CD4-positive, alpha-beta T cell treated with Interleukin-15 for 4 hours (primary cell): ENCODE results near the gene IKZF4.
"Not testable (repeated sequence)": the region's sequence is repeated elsewhere in the genome, so short reads cannot be mapped to it uniquely, and the experiment has no call there.

Source experiments
- DNase-seq: peaks from one replicate; pipeline ENCODE4 v3.0.0-alpha.2; 2020; ENCODE audit warnings: low spot score

The IKZF4 gene

DNA sequence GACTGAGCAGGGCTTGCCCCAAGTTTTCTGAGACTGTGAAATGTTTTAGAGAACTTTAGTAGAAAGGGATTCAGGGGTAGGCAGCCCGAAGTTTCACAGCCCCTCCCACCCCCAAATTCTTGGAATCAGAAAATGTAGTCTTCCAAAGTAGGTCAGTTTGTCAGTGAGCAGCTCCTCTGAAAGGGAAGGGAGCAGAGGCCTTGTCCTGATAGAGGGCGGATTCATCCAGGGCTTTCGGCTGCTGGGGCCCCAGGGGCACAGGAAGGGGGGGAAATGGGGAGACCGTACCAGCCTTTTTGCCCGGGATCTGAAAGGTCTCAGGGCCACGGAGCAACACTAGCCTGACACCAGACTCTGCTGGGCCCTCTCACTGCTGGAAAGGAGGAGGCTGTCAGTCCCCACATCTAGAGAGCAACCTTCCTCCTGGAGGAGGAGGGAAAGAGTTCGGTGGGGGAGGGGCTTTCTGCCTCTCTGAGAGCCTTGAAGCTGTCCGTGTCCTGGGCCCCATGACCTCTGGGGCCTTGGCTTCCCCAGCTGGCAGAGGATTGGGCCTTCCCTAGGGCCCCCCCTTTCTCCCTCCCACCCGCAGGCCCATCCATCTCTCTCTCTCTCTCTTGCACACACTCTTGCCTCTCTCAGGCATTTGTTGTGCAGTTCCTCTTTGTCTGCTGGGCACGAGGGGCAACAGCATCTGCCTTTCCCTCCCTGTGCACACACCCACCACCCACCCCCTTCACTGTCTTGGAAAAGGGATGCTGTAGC, at the start of gene IKZF4:
TSS of gene IKZF4 (plus strand) at position 621 of the 762 bp plus-strand sequence. CDS start 451 bp downstream, outside the sequence.
- peak; percentile 34 for DNase-seq

DNA sequence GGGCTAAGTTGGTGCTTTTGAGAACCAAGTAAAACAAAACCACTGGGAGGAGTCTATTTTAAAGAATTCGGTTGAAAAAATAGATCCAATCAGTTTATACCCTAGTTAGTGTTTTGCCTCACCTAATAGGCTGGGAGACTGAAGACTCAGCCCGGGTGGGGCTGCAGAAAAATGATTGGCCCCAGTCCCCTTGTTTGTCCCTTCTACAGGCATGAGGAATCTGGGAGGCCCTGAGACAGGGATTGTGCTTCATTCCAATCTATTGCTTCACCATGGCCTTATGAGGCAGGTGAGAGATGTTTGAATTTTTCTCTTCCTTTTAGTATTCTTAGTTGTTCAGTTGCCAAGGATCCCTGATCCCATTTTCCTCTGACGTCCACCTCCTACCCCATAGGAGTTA, 48.8 kb upstream of the IKZF4 start:
- DNase-seq, result no peak

DNA sequence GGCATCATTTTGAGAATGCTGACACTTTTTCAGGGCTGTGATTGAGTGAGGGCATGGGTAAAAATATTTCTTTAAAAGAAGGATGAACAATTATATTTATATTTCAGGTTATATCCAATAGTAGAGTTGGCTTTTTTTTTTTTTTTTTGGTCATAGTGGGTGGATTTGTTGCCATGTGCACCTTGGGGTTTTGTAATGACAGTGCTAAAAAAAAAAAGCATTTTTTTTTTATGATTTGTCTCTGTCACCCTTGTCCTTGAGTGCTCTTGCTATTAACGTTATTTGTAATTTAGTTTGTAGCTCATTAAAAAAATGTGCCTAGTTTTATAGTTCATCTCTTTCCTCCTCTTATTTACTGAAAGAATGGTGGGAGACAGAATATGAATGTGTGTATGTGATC, 48.4 kb upstream of the IKZF4 start:
- no peak for DNase-seq

DNA sequence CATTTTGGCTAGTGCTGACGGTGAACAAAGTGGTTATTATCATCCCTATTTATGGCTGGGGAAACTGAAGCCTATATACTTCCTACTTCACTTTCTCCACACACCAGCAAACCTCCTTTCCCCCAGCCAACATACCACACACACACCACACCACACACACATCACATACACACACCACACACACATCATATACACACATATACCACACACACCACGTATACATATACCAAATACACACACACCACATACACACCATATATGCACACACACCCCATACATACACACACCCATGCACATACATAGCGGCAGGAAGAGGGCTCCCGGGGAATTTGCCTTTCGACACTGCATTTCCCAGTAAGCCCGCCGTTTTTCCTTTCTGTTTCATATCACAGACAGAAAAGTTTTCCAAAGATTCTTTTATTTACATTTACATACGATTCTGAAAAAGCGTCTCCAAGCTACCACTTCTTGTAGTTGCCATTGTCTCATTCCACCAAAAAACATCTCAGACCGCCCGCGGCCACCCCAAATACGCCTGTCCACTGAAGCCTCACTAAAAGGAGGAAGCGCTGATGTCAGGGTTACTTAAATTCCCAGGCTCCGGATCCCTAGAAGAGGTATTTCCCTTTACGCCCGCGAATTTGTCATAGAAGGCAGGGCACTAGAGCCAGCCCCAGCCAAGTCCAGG, 47.8 kb upstream of the IKZF4 start:
- peak; percentile 12 for DNase-seq

DNA sequence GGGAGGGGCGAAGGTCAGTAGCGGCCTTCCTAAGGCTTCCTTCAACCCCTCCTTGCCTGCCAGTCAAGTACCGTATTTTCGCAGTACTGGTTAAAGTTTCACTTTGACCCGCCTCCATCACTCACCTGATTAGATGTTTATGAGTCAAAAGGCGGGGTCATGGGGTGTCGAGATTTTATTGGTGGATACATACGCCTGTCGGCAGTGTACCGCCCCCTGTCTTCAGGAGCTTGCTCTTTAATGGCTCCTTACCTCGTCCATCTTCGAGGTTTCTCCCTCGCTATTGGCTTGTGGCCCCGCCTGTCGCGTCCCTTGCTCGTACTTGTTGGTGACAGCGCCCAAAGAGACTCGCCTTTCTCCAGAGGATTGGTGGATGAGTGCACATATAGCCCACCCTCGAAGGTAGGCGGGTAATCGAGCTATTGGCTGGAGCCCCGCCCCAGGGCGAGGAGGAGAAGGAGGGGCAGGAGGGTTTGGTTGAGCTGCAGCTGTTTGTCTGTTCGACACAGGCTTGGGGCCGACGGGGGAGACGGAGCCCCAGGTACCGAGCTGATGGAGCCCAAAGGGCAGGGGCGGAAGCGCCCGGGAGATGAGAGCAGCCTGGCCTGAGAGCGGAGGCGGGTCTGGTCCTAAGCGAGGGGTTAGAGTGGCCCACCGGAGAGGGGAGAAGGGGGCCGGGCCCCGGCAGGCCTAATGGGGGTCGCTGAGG, 47.1 kb upstream of the IKZF4 start, which contains the start of gene RAB5B:
TSS of gene RAB5B (plus strand) at position 480 of the 709 bp plus-strand sequence. CDS start 12,883 bp downstream, outside the sequence.
- DNase-seq, result peak; percentile 100

DNA sequence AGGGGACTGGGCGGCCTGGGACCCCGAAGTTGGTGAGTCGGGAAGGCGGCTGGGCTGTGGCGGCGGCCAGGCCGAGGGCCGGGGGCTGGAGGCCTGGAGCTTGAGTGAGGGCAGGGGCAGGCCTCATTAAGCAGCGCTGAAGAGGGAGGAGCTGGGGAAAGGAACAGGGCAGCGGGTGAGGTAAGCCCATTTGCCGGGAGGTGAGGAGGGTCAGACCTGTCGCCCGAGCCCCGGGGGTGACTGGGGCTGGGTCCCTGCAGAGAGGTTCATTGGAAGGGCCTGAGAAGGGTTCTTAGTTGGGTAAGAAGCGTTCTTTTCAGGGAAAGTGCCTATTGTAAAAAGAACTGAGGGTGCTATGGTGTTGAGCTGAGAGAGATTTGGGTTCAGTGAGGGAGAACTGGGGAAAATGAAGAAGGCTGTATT, 46.5 kb upstream of the IKZF4 start:
- DNase-seq, result peak; percentile 38

DNA sequence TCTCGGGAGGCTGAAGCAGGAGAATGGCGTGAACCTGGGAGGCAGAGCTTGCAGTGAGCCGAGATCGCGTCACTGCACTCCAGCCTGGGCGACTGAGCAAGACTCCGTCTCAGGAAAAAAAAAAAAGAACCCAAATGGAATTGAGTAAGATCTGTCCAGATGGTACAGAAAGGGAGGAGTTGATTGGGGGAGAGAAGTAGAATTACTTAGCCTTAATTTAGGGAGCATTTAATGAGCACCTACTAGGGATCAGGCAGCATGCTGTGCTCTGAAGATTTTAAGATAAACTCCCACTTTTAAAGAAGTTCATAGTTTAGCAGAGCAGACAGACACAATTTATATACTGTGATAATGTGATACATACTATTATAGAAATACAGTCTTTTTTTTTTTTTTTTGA, 42.5 kb upstream of the IKZF4 start:
- DNase-seq, result no peak

DNA sequence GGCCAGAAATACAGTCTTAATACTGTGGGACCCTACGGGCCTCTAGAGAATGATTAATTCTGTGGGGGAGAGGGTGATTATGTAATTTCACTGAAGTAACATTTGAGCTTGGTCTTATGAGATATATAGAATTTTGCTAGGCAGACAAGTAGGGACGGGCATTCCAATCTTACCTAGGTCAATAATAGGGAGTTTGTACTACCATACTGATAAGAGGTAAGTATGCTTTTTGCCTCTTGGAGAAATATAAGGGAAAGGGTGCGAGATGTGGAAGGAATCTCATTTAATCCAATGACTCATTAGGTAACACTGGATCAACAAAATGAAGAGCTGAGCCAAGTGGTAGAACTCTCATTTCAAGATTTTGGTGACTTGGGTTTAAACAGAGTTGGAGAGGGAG, 41.8 kb upstream of the IKZF4 start:
- DNase-seq, result no peak

DNA sequence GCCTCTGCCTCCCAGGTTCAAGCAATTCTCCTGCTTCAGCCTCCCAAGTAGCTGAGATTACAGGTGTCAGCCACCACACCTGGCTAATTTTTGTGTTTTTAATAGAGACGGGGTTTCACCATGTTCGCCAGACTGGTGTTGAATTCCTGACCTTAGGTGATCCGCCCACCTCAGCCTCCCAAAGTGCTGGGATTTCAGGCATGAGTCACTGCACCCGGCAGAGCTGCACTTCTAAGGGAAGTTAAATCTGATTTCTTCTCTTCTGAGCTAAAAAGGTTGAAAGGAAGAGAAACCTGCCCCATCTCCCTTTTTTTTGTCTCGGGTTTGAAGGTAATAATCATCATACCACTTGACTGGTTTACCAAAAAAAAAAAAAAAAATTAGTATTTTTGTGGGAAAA, 39.0 kb upstream of the IKZF4 start:
- not testable (repeated sequence) for DNase-seq

DNA sequence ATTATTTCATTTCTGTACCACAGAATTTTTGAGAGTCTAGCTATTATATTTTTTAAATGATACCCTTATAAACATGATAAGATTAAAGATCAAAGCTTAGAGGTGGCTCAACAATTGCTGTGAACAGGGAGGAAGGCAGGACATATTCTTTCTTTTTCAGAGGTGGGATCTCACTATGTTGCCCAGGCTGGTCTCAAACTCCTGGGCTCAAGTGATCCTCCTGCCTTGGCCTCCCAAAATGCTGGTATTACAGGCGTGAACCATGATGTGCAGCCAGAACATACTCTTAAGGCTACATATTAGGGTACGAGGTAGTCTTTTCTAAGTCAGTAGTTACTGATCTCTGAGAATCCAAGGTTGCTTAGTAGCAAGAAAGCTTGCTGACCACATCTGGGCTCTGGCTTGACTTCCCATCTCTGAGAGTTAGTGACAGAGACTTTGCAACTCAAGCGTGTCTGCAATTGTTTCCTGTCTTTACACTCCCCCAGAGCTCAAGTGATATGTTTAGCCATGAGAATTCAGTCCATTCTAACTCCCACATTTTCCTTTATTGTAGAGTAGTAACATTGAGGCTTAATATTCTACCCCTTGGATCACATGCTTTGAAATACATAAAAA, 38.4 kb upstream of the IKZF4 start:
- no peak for DNase-seq

DNA sequence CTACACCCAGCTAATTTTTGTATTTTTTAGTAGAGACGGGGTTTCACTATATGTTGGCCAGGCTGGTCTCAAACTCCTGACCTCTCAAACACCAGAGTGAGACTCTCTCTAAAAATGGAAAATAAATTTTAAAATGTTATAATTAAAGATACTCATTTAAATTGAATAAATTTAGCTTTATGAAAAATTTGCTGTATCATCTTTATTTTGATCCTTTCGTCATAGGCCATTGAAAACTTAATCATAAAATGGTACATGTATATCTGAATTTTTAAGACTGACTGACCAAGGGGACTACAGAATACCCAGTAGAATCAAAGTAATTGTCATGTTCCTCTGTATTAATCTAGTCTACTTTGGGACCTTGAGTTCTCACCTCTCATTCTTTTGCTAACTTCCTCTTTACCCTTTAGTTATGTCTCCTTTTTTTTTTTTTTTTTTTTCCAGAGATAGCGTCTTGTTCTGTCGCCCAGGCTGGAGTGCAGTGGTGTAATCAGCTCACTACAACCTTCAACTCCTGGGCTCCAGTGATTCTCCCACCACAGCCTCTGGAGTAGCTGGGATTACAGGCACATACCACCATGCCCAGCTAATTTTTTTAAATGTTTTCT, 37.5 kb upstream of the IKZF4 start:
- no peak for DNase-seq

DNA sequence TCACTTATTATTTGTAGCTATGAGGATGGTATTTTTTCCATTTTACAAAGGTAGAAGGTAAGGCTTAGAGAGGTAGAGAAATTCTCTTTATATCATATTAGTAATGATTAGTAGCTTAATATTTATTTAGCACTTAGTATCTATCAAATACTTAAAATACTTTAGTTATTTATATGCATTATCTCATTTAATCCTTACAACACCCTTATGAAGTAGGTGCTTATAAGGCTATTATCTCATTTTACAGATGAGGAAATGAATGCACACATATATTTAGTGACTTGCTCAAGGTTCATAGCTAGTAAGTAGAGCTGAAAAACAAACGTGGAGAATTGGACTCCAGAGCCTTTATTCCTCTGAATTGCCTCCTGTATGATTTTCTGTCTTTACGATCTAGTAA, 36.0 kb upstream of the IKZF4 start:
- DNase-seq, result no peak

DNA sequence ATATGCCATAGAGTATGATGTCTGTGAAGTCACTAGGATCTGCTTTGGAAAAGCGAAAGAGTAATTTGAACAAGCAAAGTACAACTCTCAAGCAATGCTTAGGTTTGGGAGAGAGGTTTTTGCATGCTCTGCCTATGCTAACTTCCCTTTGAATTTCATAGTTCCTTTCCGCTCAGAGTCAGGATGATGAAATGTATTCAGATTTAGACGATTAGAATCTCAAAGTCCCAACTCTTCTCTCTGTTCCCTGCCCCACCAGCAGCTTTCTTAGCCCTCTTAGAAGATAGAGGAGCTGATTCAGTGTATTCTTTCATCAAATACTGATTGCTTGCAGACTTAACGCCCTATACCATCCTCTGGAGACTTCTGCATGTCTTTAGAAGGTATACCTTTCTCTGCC, 35.5 kb upstream of the IKZF4 start:
- no peak for DNase-seq

DNA sequence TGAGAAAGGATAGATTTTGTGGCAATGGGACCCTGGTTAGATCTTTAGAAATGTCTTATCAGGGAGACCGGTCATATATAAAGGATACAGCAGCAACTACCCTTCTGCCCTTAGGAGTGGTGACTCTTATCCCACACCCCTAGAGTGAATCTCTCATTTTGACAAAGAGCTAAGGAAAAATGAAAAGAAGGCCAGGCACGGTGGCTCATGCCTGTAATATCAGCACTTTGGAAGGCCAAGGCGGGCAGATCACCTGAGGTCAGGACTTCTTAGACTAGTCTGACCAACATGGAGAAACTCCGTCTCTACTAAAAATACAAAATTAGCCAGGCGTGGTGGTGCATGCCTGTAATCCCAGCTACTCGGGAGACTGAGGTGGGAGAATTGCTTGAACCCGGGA, 34.9 kb upstream of the IKZF4 start:
- not testable (repeated sequence) for DNase-seq

DNA sequence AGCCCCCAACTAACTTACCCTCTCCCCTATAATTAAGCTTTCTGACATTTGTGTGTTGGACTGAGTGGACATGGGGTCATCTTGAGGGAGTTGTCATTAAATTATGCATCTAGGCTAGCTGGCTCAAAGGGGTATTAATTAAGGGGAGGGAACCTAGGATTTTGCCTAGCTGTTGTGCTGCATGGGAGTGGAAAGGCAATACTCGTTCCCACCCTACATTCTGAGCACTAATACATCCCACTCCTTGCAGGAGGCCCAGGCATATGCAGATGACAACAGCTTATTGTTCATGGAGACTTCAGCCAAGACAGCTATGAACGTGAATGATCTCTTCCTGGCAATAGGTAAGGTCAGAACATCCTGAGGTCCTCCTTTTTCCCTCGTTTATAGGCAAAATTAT, 29.7 kb upstream of the IKZF4 start:
- no peak for DNase-seq

DNA sequence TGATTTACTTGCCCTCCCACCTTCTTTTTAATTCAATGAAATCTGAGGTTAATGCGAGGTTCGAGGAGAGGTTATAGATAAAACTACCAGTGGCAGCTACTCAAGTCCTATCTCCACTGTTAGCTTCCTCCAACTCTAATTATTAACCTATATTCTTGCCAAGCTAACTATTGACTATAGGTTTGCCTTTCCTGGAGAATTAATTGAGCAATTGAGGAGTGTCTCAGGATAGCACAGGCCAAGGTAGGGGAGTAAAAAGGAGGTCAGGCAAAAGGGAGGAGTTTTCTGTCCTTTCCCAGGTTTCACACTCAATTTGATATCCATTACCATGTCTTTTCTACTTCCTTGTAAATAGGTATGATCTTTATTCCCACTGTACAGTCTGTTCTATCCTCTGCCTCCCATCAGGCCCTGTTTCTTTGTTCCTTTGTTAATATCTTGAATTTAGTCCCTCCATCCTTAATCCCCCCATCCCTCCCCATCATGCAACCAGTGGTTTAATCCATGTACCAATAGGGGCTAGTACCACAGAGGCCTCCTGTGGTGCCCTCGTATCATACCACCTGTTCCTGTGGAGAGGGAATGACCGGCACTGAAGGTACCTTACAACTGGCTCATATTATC, 27.5 kb upstream of the IKZF4 start:
- DNase-seq, result no peak

DNA sequence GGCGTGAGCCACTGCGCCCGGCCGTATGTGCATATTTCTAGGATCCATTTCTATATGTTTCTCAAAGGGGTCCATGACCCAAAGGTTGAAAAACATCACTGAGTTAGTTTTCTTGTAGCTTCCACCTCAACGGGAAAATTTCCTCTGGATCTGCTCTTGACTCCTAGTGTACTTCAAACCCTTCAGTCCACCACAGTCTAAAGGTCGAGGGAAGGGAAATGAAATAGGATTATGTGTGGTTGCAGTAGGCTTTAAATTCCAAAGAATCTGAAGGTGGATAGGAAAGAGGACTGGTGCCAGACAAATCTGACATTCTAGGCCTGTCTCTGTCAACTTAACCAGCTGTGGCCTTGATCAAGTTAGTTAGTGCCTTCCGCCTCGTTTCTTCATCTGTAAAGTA, 25.5 kb upstream of the IKZF4 start:
- DNase-seq, result no peak

DNA sequence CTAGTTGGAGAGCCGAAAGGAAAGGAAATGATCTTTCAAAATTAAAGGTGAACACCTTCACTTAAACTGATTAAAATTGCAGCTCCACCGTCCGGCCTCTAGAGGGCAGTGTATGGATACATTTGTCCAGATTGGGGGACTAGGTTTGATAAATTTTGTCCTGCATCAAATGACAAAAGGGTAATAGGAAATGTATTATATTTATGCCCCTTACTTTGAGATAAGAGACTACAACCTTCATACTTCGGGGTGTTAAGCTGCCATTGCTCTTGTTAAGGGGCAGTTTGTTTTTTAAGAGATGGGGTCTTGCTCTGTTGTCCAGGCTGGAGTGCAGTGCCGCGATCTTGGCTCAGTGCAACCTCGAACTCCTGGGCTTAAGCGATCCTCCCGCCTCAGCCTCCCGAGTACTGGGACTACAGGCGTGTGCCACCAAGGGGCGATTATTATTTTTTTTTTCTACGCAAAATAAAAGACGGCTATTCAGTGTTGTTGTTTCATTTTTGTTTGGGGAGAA, 24.6 kb upstream of the IKZF4 start:
- DNase-seq, result peak; percentile 82

DNA sequence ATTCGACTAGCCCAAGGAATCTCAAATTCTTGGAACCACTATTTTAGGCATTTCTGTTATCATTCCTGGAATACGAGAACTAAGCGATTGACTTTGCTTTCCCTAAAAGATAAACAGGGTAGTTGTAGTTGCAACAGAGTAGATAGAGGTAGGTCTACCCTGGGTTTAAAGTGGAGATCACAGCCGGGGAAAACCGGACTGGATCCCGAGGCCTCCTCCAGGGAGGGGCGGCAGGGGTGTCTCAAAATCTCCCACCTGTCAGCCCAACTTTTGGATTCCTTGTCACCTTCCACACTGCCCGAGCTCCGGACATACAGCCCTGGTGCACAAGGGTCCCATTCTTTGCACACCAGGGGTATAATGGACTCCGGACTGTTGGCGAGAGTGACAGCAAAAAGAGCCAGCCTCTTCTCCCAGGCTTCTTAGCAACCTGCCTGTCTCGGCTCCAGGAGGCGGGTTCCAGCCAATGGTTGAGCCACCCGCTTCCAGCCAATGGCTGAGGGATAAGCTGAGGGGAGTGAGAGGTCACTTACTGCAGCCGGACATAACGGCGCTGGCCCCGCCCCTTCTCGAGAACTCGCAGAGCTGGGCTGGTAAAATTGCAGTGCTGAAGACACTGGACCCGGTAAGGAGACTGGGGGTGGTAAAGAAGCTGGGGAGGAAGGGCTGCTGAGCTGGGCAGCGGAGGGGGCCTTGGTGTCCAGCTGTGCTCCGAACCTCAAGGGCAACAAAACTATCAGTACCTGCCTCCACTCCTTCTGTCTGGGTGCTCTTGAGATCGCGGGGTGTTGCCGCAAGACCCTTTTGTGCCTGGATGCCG, 23.9 kb upstream of the IKZF4 start, which contains the start of gene SUOX:
TSS of gene SUOX (plus strand) at position 562 of the 820 bp plus-strand sequence. CDS start 4,946 bp downstream, outside the sequence.
- DNase-seq, result peak; percentile 26

DNA sequence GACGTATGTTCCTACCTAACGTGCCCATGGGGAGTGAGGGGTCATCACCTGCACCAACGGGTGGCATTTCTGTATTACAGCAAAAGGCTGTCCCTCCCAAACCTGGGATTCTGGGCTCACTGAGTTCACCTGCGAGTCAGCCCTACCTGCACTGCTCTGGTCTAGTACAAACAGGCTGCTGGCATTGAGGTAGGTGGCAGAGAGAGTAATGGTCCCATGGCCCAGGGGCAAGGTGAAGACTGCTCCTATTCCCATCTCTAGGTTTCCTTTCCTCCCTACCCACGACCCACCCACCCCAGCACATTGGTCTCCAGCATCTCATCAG, 23.3 kb upstream of the IKZF4 start:
- no peak for DNase-seq
